Thyroid gland (tissue), 4 donors: ENCODE results near the gene TCEAL4. TPM values are rescaled to one million over a fixed set of nuclear protein-coding genes. Genes with fewer than 3 reads are reported as not detected.
"Not testable (repeated sequence)": the region's sequence is repeated elsewhere in the genome, so short reads cannot be mapped to it uniquely, and the experiment has no call there.

Experiments
- DNase-seq, 2 donors: peaks; one replicate each; pipeline ENCODE4 v3.0.0-alpha.2; 2019
- H3K27ac ChIP-seq, 3 donors: fragments of 200-600 bp; sonication (generic); 1 replicate in 2 of 3; 2 replicates in 1 of 3; pipeline ENCODE4 v1.5.1; 2016 to 2019; ENCODE audit warnings: mild to moderate bottlenecking in 1 of 3, moderate library complexity in 1 of 3
- H3K27me3 ChIP-seq: fragments of 200-600 bp; sonication (generic); one replicate; pipeline ENCODE4 v1.5.1; 2019
- H3K36me3 ChIP-seq, 2 donors: fragments of 200-600 bp; sonication (generic); one replicate each; pipeline ENCODE4 v1.5.1; 2016 to 2019
- H3K4me1 ChIP-seq, 2 donors: fragments of 200-600 bp; sonication (generic); one replicate each; pipeline ENCODE4 v1.5.1; 2017 to 2019
- H3K4me3 ChIP-seq, 3 donors: fragments of 200-600 bp; sonication (generic); replicated peaks in 1 of 3; 1 replicate in 2 of 3; 2 replicates in 1 of 3; pipeline ENCODE4 v1.5.1; 2016; ENCODE audit warnings: mild to moderate bottlenecking in 1 of 3
- H3K9me3 ChIP-seq: fragments of 200-600 bp; sonication (generic); one replicate; pipeline ENCODE4 v1.5.1; 2017
- POLR2A ChIP-seq, 2 donors: fragments of 450-650 bp; IDR thresholded peaks; one replicate each; pipeline ENCODE4 v1.6.1; 2017; ENCODE audit warnings: antibody characterized with exemption in 2 of 2, mild to moderate bottlenecking in 2 of 2, moderate library complexity in 1 of 2
- WGBS, 2 donors: methylation state at CpG; one replicate each; pipeline ENCODE4 v1.1.5; 2017; 5-methylcytosine and 5-hydroxymethylcytosine counted together
- intact Hi-C: fragments of 100-400 bp; cut with DNase I; formaldehyde crosslinking; loops from one replicate; pipeline ENCODE4 v1.15.1; 2023
- total RNA-seq, 4 donors: library from RNA; depleted of rRNA; stranded (reverse); fragments of >200 nt; gene quantifications; one replicate each; pipeline ENCODE4 v1.2.3, GENCODE V29; 2016
- TF ChIP-seq, protein P1 (sequence below), 6 experiments: fragments of 200-600 bp in 3 of 6; fragments of 450-650 bp in 3 of 6; sonication (generic) in 3 of 6; IDR thresholded peaks; one replicate each; pipeline ENCODE4 v1.5.1; 2016 to 2019; ENCODE audit warnings: antibody characterized with exemption in 6 of 6, mild to moderate bottlenecking in 2 of 6, inconsistent platforms in 1 of 6, moderate library complexity in 1 of 6

Gene TCEAL4
- total RNA-seq, 4 donors from 2014 or later = 72.0 to 91.8 (median 79.8) TPM

DNA sequence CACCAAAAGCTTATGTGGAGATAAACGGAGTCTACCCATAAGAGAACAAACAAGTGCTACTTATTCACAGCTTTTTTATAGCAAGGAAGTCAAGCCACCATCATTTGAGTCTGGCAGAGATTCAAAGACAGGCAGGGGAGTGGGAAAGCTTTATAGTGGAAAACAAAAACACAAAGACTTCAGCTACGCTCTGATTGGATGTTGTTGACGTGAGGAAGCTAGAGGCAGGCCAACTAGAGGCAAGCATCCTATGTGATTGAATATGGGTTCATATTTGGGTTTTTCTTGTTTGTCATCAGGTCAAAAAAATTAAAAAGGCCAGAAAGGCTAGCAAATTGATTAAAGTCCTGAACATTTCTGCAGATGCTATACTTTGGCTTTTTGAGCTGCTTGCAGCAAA is 719 bp upstream of the TCEAL4 start:
- H3K27me3 ChIP-seq = no peaks in the 10 kb centered on the region
- DNase-seq = no peak
- TF ChIP-seq POLR2A (IDR thresholded peaks at IDR 0.05) = no peak
- TF ChIP-seq, protein P1, sequence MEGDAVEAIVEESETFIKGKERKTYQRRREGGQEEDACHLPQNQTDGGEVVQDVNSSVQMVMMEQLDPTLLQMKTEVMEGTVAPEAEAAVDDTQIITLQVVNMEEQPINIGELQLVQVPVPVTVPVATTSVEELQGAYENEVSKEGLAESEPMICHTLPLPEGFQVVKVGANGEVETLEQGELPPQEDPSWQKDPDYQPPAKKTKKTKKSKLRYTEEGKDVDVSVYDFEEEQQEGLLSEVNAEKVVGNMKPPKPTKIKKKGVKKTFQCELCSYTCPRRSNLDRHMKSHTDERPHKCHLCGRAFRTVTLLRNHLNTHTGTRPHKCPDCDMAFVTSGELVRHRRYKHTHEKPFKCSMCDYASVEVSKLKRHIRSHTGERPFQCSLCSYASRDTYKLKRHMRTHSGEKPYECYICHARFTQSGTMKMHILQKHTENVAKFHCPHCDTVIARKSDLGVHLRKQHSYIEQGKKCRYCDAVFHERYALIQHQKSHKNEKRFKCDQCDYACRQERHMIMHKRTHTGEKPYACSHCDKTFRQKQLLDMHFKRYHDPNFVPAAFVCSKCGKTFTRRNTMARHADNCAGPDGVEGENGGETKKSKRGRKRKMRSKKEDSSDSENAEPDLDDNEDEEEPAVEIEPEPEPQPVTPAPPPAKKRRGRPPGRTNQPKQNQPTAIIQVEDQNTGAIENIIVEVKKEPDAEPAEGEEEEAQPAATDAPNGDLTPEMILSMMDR (IDR thresholded peaks at IDR 0.05) = no peak
- intact Hi-C loops = no loop called here
- no peak overlapping the region for H3K27ac ChIP-seq
- H3K9me3 ChIP-seq = no peaks in the 10 kb centered on the region
- 66 to 71% methylated on average over 3 of the region's 3 CpGs for WGBS, 2 donors
- no peak overlapping the region for H3K4me3 ChIP-seq
- no peaks in the 10 kb centered on the region for H3K4me1 ChIP-seq
- H3K36me3 ChIP-seq = no peaks in the 10 kb centered on the region

DNA sequence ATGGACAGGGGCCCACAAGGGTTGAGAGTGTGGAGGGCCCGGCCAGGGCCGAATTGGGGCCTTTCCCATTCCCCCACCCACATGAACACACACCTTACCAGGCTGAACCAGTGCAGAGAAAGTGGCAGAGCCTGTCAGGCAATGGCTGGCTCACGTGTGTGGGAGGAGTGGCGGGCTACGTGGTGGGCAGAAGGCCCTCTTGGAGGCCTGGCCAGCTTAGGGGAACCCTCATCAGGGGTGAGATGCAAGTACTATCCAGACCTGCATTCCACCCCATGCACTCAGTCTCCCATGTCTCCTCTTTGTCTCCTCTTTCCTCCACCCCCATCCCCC is 965 bp downstream of the TCEAL4 start:
- no peaks in the 10 kb centered on the region for H3K36me3 ChIP-seq
- H3K27ac ChIP-seq = peak overlapping the region; percentile 72 to 88 (median 81)
- H3K27me3 ChIP-seq = no peaks in the 10 kb centered on the region
- 0 to 27% methylated on average over 2 to 3 of the region's 5 CpGs for WGBS, 2 donors
- TF ChIP-seq, protein P1 (IDR thresholded peaks at IDR 0.05) = no peak
- peak in 1 of 2 donors; percentile 34 for TF ChIP-seq POLR2A (IDR thresholded peaks at IDR 0.05)
- DNase-seq = peak in 1 of 2 donors; percentile 29
- peak overlapping the region in 2 of 3 donors; percentile 22 to 47 for H3K4me3 ChIP-seq
- intact Hi-C loops = no loop called here
- H3K4me1 ChIP-seq = no peaks in the 10 kb centered on the region
- no peaks in the 10 kb centered on the region for H3K9me3 ChIP-seq

DNA sequence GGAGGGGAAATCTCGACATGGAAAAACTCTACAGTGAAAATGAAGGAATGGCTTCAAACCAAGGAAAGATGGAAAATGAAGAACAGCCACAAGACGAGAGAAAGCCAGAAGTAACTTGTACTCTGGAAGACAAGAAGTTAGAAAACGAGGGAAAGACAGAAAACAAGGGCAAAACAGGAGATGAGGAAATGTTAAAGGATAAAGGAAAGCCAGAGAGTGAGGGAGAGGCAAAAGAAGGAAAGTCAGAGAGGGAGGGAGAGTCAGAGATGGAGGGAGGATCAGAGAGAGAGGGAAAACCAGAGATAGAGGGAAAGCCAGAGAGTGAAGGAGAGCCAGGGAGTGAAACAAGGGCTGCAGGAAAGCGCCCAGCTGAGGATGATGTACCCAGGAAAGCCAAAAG is 1.3 kb downstream of the TCEAL4 start:
- no peak for DNase-seq
- Histone ChIP-seq H3K27me3 (no peaks in the 10 kb centered on the region), H3K36me3 (no peaks in the 10 kb centered on the region), H3K9me3 (no peaks in the 10 kb centered on the region), H3K4me3 (no peak overlapping the region), H3K4me1 (no peaks in the 10 kb centered on the region), H3K27ac (peak overlapping the region in 2 of 3 donors; percentile 72 to 88)
- 64 to 73% methylated on average over 4 of the region's 4 CpGs for WGBS, 2 donors
- no peak for TF ChIP-seq POLR2A (IDR thresholded peaks at IDR 0.05)
- TF ChIP-seq, protein P1 (IDR thresholded peaks at IDR 0.05) = no peak
- intact Hi-C loops = no loop called here

DNA sequence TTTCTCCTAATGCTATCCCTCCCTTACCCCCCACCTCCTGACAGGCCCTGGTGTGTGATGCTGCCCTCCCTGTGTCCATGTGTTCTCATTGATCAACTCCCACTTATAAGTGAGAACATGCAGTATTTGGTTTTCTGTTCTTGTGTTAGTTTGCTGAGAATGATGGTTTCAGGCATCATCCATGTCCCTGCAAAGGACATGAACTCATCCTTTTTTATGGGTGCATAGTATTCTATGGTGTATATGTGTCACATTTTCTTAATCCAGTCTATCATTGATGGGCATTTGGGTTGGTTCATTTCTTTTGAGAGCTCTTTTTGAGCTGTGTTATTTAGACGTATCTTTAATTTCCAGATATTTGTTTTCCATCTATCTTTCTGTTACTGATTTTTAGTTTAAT is 7.0 kb downstream of the TCEAL4 start:
- H3K9me3 ChIP-seq, H3K36me3 ChIP-seq, H3K27me3 ChIP-seq, H3K4me3 ChIP-seq, DNase-seq, H3K27ac ChIP-seq, intact Hi-C loops, H3K4me1 ChIP-seq: not testable (repeated sequence)
- 100% methylated on average over 1 of the region's 1 CpG for WGBS, 2 donors

DNA sequence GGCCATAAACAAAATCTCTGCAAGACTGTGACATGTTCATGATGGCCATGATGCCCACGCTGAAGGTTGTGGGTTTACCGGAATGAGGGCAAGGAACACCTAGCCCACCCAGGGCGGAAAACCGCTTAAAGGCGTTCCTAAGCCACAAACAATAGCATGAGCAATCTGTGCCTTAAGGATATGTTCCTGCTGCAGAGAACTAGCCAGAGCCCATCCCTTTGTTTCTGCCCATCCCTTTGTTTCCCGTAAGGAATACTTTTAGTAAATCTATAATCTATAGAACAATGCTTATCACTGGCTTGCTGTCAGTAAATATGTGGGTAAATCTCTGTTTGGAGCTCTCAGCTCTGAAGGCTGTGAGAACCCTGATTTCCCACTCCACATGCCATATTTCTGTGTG is 9.9 kb downstream of the TCEAL4 start:
- 98 to 100% methylated on average over 6 of the region's 6 CpGs for WGBS, 2 donors
- intact Hi-C loops, H3K27me3 ChIP-seq, H3K36me3 ChIP-seq, H3K4me1 ChIP-seq, H3K4me3 ChIP-seq, DNase-seq, H3K9me3 ChIP-seq, H3K27ac ChIP-seq: not testable (repeated sequence)

DNA sequence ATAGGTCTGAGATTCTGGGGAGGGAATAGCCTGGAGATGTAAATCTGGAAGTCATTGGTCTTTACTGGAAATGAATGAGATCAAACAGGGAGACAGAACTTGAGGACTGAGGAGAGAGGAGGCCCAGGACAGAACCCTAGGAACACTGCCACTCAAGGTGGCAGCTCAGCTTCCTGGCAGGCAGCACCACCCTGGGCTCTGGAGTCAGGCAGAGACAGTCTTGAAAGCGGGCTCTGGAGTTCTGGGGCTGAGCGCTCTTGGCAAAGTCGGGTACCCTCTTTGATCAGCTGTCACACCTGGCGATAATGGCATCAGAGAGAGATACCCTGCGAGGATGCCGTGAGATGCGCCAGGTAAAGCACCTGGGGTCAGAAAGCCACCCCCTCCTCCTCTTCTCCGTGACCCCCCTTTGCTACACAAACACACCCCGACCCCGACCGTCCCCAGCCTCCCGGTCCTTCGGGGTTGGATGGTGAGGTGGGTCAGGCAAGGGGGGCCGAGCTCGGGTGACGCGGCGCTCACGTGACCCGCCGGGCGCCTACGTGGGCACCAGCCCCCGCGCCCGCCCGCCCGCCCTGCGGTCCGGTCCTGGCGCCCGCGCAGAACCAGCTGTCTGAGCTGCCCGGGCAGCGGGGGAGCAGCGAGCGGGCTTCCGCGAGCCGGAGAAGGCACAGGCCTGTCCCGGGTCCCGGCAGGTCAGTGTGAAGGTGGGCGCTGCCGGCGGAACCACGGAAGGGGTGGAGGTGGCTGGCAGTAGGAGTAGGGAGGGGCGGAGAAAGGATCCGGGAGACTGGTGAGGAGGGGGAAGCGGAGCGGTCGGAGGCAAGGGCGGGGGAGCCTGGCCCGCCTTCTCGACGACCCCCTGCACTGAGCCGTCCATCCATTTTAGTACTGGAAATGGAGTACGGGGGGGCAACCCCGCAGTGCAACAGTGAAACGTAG is 22.3 kb downstream of the TCEAL4 start, which contains the start of gene TCEAL3:
Gene TCEAL3, plus strand, starts transcription at position 600 of the 942 bp plus-strand sequence. CDS start 1,102 bp downstream, outside the sequence.
- peak; percentile 69 to 76 for DNase-seq
- no peaks in the 10 kb centered on the region for H3K27me3 ChIP-seq
- H3K4me1 ChIP-seq = no peaks in the 10 kb centered on the region
- peak within 1 kb of the TSS; percentile 86 to 93 (median 93) for H3K27ac ChIP-seq
- TF ChIP-seq, protein P1 (IDR thresholded peaks at IDR 0.05) = no peak
- TF ChIP-seq POLR2A (IDR thresholded peaks at IDR 0.05) = peak in 1 of 2 donors; percentile 63
- H3K4me3 ChIP-seq = peak within 1 kb of the TSS in 2 of 3 donors; percentile 48 to 60
- intact Hi-C loops = no loop called here
- no peaks in the 10 kb centered on the region for H3K36me3 ChIP-seq
- WGBS, 2 donors = 0 to 2% methylated on average over 17 to 22 of the region's 59 CpGs
- no peaks in the 10 kb centered on the region for H3K9me3 ChIP-seq
